Vagina (tissue), 2 donors: ENCODE results near the gene SLC26A6. TPM values are rescaled to one million over a fixed set of nuclear protein-coding genes. Genes with fewer than 3 reads are reported as not detected.

Experiments used
- DNase-seq, 2 donors: peaks; one replicate each; pipeline ENCODE4 v3.0.0-alpha.2; 2017; ENCODE audit errors: extremely low spot score in 2 of 2
- H3K27ac ChIP-seq: fragments of 200-600 bp; sonication (generic); one replicate; pipeline ENCODE4 v1.5.1; 2019
- H3K27me3 ChIP-seq: fragments of 200-600 bp; sonication (generic); one replicate; pipeline ENCODE4 v1.5.1; 2019
- H3K36me3 ChIP-seq, 2 donors: fragments of 200-600 bp; sonication (generic); one replicate each; pipeline ENCODE4 v1.5.1; 2017 to 2019
- H3K4me1 ChIP-seq: fragments of 200-600 bp; sonication (generic); one replicate; pipeline ENCODE4 v1.5.1; 2019
- H3K4me3 ChIP-seq, 2 donors: fragments of 200-600 bp; sonication (generic); 1 replicate in 1 of 2; 2 replicates in 1 of 2; pipeline ENCODE4 v1.5.1; 2016 to 2019
- H3K9me3 ChIP-seq: fragments of 200-600 bp; sonication (generic); one replicate; pipeline ENCODE4 v1.5.1; 2019
- CTCF ChIP-seq, 3 experiments: fragments of 450-650 bp in 2 of 3; fragments of 200-600 bp in 1 of 3; sonication (generic) in 1 of 3; IDR thresholded peaks; one replicate each; pipeline ENCODE4 v1.5.1; 2017 to 2019; ENCODE audit warnings: antibody characterized with exemption in 3 of 3, mild to moderate bottlenecking in 2 of 3, moderate library complexity in 2 of 3
- POLR2A ChIP-seq, 2 donors: fragments of 450-650 bp; IDR thresholded peaks; one replicate each; pipeline ENCODE4 v1.6.1; 2017; ENCODE audit warnings: antibody characterized with exemption in 2 of 2, mild to moderate bottlenecking in 2 of 2, moderate library complexity in 2 of 2
- POLR2AphosphoS5 ChIP-seq, 2 donors: sonication (generic); formaldehyde crosslinking; IDR thresholded peaks; one replicate each; pipeline ENCODE4 v1.9.0; 2017; ENCODE audit warnings: antibody characterized with exemption in 2 of 2, mild to moderate bottlenecking in 2 of 2, low read depth in 1 of 2; ENCODE audit not compliant: insufficient read depth in 1 of 2
- intact Hi-C: fragments of 100-400 bp; cut with DNase I; formaldehyde crosslinking; loops from one replicate; pipeline ENCODE4 v1.15.1; 2023
- total RNA-seq: library from RNA; depleted of rRNA; stranded (reverse); fragments of >200 nt; gene quantifications from one replicate; pipeline ENCODE4 v1.2.3, GENCODE V29; 2016

SLC26A6 gene
- total RNA-seq, 1 donor from 2014 or later: 35.1 TPM

GRCh38 chr3:48596157-48596556, 39.1 kb downstream of the SLC26A6 start:
- DNase-seq: no peak
- TF ChIP-seq POLR2A (IDR thresholded peaks at IDR 0.05) (no peak), CTCF (IDR thresholded peaks at IDR 0.05) (no peak)
- peak overlapping the region; percentile 94 for H3K27ac ChIP-seq
- no peak overlapping the region for H3K4me3 ChIP-seq
- intact Hi-C loops: no loop called here
- peaks cover 84% of the 10 kb centered on the region for H3K4me1 ChIP-seq
- H3K9me3 ChIP-seq: no peaks in the 10 kb centered on the region
- peaks cover 0 to 37% of the 10 kb centered on the region in 2 donors for H3K36me3 ChIP-seq
- no peaks in the 10 kb centered on the region for H3K27me3 ChIP-seq

- intact Hi-C loops: no loop called here
- H3K4me3 ChIP-seq: peak overlapping the region; percentile 63 to 68
- peaks cover 78% of the 10 kb centered on the region for H3K4me1 ChIP-seq
- no peak for DNase-seq
- H3K36me3 ChIP-seq: peaks cover 0 to 32% of the 10 kb centered on the region in 2 donors
- TF ChIP-seq POLR2A (IDR thresholded peaks at IDR 0.05) (no peak), POLR2AphosphoS5 (IDR thresholded peaks at IDR 0.05; ENCODE audit: insufficient read depth in 1 of 2, low read depth in 1 of 2) (peak; percentile 16 to 68), CTCF (IDR thresholded peaks at IDR 0.05) (no peak)
- peak overlapping the region; percentile 94 for H3K27ac ChIP-seq
- H3K9me3 ChIP-seq: no peaks in the 10 kb centered on the region
- no peaks in the 10 kb centered on the region for H3K27me3 ChIP-seq
These were observed 39.6 kb downstream of the SLC26A6 start for GRCh38 chr3:48595526-48596121.

GRCh38 chr3:48595075-48595525, 40.2 kb downstream of the SLC26A6 start, which contains the start of gene COL7A1:
Gene COL7A1, minus strand, starts transcription at chr3:48595329. Its CDS starts 170 bp downstream, at chr3:48595159.
- peaks cover 73% of the 10 kb centered on the region for H3K4me1 ChIP-seq

GRCh38 chr3:48594417-48595049, 40.7 kb downstream of the SLC26A6 start:
- intact Hi-C loops: no loop called here
- H3K4me1 ChIP-seq: peaks cover 67% of the 10 kb centered on the region
- TF ChIP-seq POLR2A (IDR thresholded peaks at IDR 0.05) (no peak), POLR2AphosphoS5 (IDR thresholded peaks at IDR 0.05; ENCODE audit: insufficient read depth in 1 of 2, low read depth in 1 of 2) (no peak), CTCF (IDR thresholded peaks at IDR 0.05) (no peak)

More at GRCh38 chr3:48595075-48595525, 40.2 kb downstream of the SLC26A6 start, which contains the start of gene COL7A1:
- Histone ChIP-seq H3K4me3 (peak within 1 kb of the TSS; percentile 63 to 68), H3K9me3 (no peaks in the 10 kb centered on the region), H3K27me3 (no peaks in the 10 kb centered on the region), H3K36me3 (peaks cover 0 to 27% of the 10 kb centered on the region in 2 donors), H3K27ac (peak within 1 kb of the TSS; percentile 94)
- intact Hi-C loops: no loop called here
- TF ChIP-seq POLR2AphosphoS5 (IDR thresholded peaks at IDR 0.05; ENCODE audit: insufficient read depth in 1 of 2, low read depth in 1 of 2): no peak
- TF ChIP-seq POLR2A (IDR thresholded peaks at IDR 0.05): no peak
- TF ChIP-seq CTCF (IDR thresholded peaks at IDR 0.05): no peak
- DNase-seq: no peak

GRCh38 chr3:48593337-48593736, 41.9 kb downstream of the SLC26A6 start:
- Histone ChIP-seq H3K27me3 (no peaks in the 10 kb centered on the region), H3K36me3 (peaks cover 0 to 13% of the 10 kb centered on the region in 2 donors), H3K4me3 (no peak overlapping the region), H3K4me1 (peaks cover 55% of the 10 kb centered on the region), H3K27ac (no peak overlapping the region), H3K9me3 (no peaks in the 10 kb centered on the region)
- no peak for TF ChIP-seq CTCF (IDR thresholded peaks at IDR 0.05)
- no peak for TF ChIP-seq POLR2A (IDR thresholded peaks at IDR 0.05)
- TF ChIP-seq POLR2AphosphoS5 (IDR thresholded peaks at IDR 0.05; ENCODE audit: insufficient read depth in 1 of 2, low read depth in 1 of 2): no peak
- intact Hi-C loops: no loop called here
- no peak for DNase-seq

More at GRCh38 chr3:48594417-48595049, 40.7 kb downstream of the SLC26A6 start:
- H3K27ac ChIP-seq: peak overlapping the region; percentile 94
- peak overlapping the region; percentile 63 to 68 for H3K4me3 ChIP-seq
- peaks cover 0 to 21% of the 10 kb centered on the region in 2 donors for H3K36me3 ChIP-seq
- no peaks in the 10 kb centered on the region for H3K27me3 ChIP-seq
- no peak for DNase-seq
- no peaks in the 10 kb centered on the region for H3K9me3 ChIP-seq
